Stimulated activated effector memory CD8-positive, alpha-beta T cell treated with anti-CD3 and anti-CD28 coated beads, Interleukin-12 subunit alpha, Interleukin-12 subunit beta, amount 100 ng/mL, for 72 hours (primary cell): ENCODE measurements around the gene ABCC11.
A peak's percentile ranks its signal among the peaks of the same experiment; 100 is the strongest.
"Not testable (repeated sequence)": the region's sequence is repeated elsewhere in the genome, so short reads cannot be mapped to it uniquely, and the experiment has no call there.

Experiments
- ATAC-seq: fragments of 150-1000 bp; cut with Tn5 transposase; 2 replicates; pipeline ENCODE4 v1.10.0; 2021
- DNase-seq, 2 donors: peaks; one replicate each; pipeline ENCODE4 v3.0.0; 2021 to 2022; ENCODE audit warnings: low spot score in 2 of 2
- H3K27ac Mint-ChIP-seq: one replicate; pipeline ENCODE4 v1.8.0; 2022; ENCODE audit warnings: mild to moderate bottlenecking, mixed read lengths
- H3K36me3 Mint-ChIP-seq: one replicate; pipeline ENCODE4 v1.8.0; 2022; ENCODE audit warnings: mild to moderate bottlenecking, mixed read lengths
- H3K4me1 Mint-ChIP-seq: one replicate; pipeline ENCODE4 v1.8.0; 2022; ENCODE audit warnings: mixed read lengths
- H3K4me3 Mint-ChIP-seq: one replicate; pipeline ENCODE4 v1.8.0; 2022; ENCODE audit warnings: mild to moderate bottlenecking, mixed read lengths
- H3K9me3 Mint-ChIP-seq: one replicate; pipeline ENCODE4 v1.8.0; 2022; ENCODE audit warnings: mixed read lengths

ABCC11 gene

GRCh38 chr16:48194828-48195556 is 52.3 kb downstream of the ABCC11 start:
- no peaks in the 10 kb centered on the region for H3K4me1 Mint-ChIP-seq

DNA sequence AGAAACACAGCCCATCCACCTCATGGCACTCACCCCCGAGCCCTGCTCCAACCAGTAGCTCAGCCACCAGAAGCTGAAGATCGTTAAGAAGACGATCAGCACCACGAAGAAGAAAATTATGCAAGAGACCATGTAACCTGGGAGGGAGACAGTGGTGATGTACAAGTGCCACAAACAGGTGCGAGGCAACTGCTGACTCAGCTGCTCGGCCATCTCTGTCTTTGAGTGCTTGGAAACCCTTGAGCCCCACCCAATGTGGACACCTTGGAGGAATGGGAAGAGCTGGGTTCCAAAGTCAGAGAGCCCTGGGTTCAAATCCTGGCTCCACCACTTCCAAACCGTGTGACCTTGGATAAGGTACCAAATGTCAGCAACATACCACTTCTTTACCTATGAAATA is 53.5 kb downstream of the ABCC11 start:
- H3K4me3 Mint-ChIP-seq, result no peak overlapping the region
- no peak overlapping the region for H3K27ac Mint-ChIP-seq
- no peaks in the 10 kb centered on the region for H3K9me3 Mint-ChIP-seq
- DNase-seq (no peak), ATAC-seq (no peak)
- peaks cover under 1% of the 10 kb centered on the region for H3K4me1 Mint-ChIP-seq
- H3K36me3 Mint-ChIP-seq, result no peaks in the 10 kb centered on the region

More at GRCh38 chr16:48194828-48195556, 52.3 kb downstream of the ABCC11 start:
- DNase-seq (no peak), ATAC-seq (no peak)
- Mint-ChIP-seq H3K4me3 (no peak overlapping the region), H3K27ac (no peak overlapping the region), H3K36me3 (no peaks in the 10 kb centered on the region), H3K9me3 (no peaks in the 10 kb centered on the region)

GRCh38 chr16:48188449-48189102 is 58.8 kb downstream of the ABCC11 start:
- no peaks in the 10 kb centered on the region for H3K9me3 Mint-ChIP-seq
- no peaks in the 10 kb centered on the region for H3K36me3 Mint-ChIP-seq
- ATAC-seq, result peak; percentile 43
- H3K4me1 Mint-ChIP-seq, result peaks cover 9% of the 10 kb centered on the region
- DNase-seq, result no peak
- H3K4me3 Mint-ChIP-seq, result no peak overlapping the region
- H3K27ac Mint-ChIP-seq, result peak overlapping the region; percentile 56

- peaks cover 9% of the 10 kb centered on the region for H3K4me1 Mint-ChIP-seq
- no peak for ATAC-seq
- no peak for DNase-seq
- no peaks in the 10 kb centered on the region for H3K36me3 Mint-ChIP-seq
- H3K9me3 Mint-ChIP-seq, result no peaks in the 10 kb centered on the region
- peak overlapping the region; percentile 56 for H3K27ac Mint-ChIP-seq
- no peak overlapping the region for H3K4me3 Mint-ChIP-seq
Measured at GRCh38 chr16:48187779-48188178, 59.6 kb downstream of the ABCC11 start.

GRCh38 chr16:48184681-48185080 is 62.7 kb downstream of the ABCC11 start:
- no peaks in the 10 kb centered on the region for H3K9me3 Mint-ChIP-seq
- DNase-seq (no peak), ATAC-seq (peak; percentile 27)
- peaks cover 9% of the 10 kb centered on the region for H3K4me1 Mint-ChIP-seq
- H3K36me3 Mint-ChIP-seq, result no peaks in the 10 kb centered on the region
- no peak overlapping the region for H3K4me3 Mint-ChIP-seq
- H3K27ac Mint-ChIP-seq, result no peak overlapping the region

DNA sequence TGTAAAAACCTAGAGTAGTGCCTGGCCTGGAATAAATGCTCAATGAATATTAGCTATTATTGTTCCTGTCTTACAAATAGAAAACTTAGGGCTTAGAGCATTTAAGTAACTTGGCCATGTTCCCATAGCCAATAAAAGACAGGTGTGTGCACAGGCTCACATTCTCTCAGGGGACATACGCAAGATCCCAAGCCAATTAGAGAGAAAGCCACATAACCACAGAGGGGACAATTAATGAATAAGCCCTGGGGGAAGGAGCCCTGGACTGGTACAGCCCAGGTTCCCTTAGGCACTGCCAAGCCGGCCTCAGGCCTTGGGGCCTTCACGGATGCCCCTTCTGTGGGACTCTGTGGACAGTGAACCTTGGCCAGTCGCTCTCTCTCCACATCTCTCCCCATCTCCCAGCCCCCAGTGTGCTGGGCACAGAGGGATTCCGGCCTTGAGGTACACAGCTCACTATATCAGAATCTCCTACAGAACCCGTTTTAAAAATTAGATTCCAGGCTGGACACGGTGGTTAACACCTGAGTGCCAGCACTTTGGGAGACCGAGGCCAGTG is 64.3 kb downstream of the ABCC11 start:
- ATAC-seq (no peak), DNase-seq (no peak)
- Mint-ChIP-seq H3K27ac (no peak overlapping the region), H3K36me3 (no peaks in the 10 kb centered on the region), H3K4me1 (peaks cover 1% of the 10 kb centered on the region), H3K4me3 (no peak overlapping the region), H3K9me3 (no peaks in the 10 kb centered on the region)

DNA sequence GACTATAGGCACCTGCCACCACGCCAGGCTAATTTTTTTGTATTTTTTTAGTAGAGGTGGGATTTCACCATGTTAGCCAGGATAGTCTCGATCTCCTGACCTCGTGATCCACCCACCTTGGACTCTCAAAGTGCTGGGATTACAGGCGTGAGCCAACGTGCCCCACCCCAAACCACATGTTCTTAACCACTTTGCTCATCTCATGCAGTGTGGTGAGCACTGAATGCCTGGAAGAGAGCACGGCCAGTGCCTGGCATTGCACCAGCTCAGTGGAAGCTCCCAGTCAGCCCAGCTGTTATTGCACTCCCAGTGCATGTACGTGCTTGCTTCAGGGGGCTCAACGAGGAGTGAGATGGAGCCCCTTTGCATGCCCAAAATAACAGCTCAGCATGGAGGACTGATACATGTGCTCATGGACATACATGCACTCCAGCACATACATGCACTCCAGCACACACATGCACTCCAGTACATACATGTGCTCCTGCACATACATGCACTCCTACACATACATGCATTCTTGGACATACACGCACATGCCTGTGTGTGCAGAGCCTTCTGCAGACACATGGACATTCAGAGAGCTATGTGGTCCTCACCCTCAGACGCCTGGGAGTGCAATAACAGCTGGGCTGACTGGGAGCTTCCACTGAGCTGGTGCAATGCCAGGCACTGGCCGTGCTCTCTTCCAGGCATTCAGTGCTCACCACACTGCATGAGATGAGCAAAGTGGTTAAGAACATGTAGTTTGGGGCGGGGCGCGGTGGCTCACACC is 65.4 kb downstream of the ABCC11 start:
- not testable (repeated sequence) for ATAC-seq, DNase-seq, H3K4me1 Mint-ChIP-seq, H3K36me3 Mint-ChIP-seq, H3K9me3 Mint-ChIP-seq, H3K27ac Mint-ChIP-seq, H3K4me3 Mint-ChIP-seq

- Mint-ChIP-seq H3K27ac (no peak overlapping the region), H3K4me1 (no peaks in the 10 kb centered on the region), H3K4me3 (no peak overlapping the region), H3K9me3 (no peaks in the 10 kb centered on the region), H3K36me3 (no peaks in the 10 kb centered on the region)
- DNase-seq (no peak), ATAC-seq (no peak)
Measured at GRCh38 chr16:48180868-48181480, 66.4 kb downstream of the ABCC11 start.

DNA sequence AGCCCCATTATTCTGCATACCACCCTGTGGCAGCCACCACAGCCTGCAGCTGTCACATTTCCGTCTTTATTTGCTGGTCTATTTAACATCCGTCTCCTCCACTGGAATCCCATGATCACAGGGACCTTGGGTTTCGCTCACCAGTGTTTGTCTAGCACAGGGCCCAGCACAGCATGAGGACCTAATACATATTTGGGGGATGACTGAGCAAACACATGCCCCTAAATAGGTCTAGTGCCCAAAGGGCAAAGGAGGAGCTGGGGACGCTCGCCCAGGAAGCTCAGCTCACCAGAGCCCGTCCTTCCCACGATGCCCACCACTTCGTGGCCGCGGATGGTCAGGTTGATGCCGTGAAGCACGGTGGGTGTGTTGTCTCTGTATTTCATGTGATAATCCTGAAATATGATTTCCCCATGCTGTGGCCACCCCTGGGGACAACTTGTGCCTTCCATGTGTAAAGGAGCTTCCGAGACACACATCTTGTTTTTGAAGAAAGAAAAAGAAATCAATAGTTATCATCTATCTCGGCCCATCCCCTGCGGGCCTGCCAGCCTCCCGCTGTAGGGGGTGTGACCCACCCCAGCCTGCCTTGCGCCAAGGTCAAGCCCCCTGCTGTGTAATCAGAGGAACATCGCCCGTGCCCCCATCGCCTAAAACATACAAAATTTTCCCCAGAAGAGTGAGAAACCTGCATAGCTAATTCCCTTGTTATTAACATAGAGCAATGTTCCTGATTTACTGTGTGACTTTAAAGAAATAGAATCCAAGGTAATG is 70.5 kb downstream of the ABCC11 start:
- H3K4me1 Mint-ChIP-seq, result no peaks in the 10 kb centered on the region
- H3K27ac Mint-ChIP-seq, result no peak overlapping the region
- DNase-seq (no peak), ATAC-seq (no peak)
- no peaks in the 10 kb centered on the region for H3K9me3 Mint-ChIP-seq
- H3K4me3 Mint-ChIP-seq, result no peak overlapping the region
- no peaks in the 10 kb centered on the region for H3K36me3 Mint-ChIP-seq

GRCh38 chr16:48173889-48174288 is 73.5 kb downstream of the ABCC11 start:
- DNase-seq (no peak), ATAC-seq (no peak)
- Mint-ChIP-seq H3K36me3 (no peaks in the 10 kb centered on the region), H3K9me3 (no peaks in the 10 kb centered on the region), H3K4me1 (no peaks in the 10 kb centered on the region), H3K27ac (no peak overlapping the region), H3K4me3 (no peak overlapping the region)

DNA sequence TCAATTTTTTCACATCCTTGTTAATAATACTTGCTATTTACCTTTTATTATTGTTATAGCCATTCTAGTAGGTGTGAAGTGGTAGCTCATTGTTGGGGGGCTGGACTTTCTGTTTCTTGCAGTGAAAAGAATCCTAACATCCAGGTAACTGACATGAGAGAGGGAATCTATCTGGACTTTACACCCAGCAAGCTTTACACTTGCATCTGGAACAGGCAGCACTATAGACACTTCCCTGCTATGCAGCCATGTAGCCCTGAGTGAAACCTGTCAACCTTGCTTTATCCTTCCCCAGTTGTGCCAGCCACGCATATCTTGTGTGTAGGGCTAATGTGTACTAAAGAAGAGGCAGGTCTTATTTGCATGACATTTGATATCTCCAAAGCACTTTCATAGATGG is 74.7 kb downstream of the ABCC11 start:
- Mint-ChIP-seq H3K4me1 (no peaks in the 10 kb centered on the region), H3K4me3 (no peak overlapping the region)
- no peak for ATAC-seq

GRCh38 chr16:48169896-48170295 is 77.4 kb downstream of the ABCC11 start:
- ATAC-seq (no peak), DNase-seq (no peak)
- Mint-ChIP-seq H3K9me3 (no peaks in the 10 kb centered on the region), H3K4me1 (peaks cover 4% of the 10 kb centered on the region), H3K4me3 (no peak overlapping the region), H3K36me3 (no peaks in the 10 kb centered on the region), H3K27ac (no peak overlapping the region)

More for the DNA sequence above, 74.7 kb downstream of the ABCC11 start:
- DNase-seq, result no peak
- Mint-ChIP-seq H3K9me3 (no peaks in the 10 kb centered on the region), H3K27ac (no peak overlapping the region), H3K36me3 (no peaks in the 10 kb centered on the region)

GRCh38 chr16:48168075-48168474 is 79.3 kb downstream of the ABCC11 start:
- Mint-ChIP-seq H3K4me1 (peaks cover 7% of the 10 kb centered on the region), H3K27ac (no peak overlapping the region), H3K9me3 (no peaks in the 10 kb centered on the region), H3K36me3 (no peaks in the 10 kb centered on the region), H3K4me3 (no peak overlapping the region)
- DNase-seq, result no peak
- ATAC-seq, result no peak

DNA sequence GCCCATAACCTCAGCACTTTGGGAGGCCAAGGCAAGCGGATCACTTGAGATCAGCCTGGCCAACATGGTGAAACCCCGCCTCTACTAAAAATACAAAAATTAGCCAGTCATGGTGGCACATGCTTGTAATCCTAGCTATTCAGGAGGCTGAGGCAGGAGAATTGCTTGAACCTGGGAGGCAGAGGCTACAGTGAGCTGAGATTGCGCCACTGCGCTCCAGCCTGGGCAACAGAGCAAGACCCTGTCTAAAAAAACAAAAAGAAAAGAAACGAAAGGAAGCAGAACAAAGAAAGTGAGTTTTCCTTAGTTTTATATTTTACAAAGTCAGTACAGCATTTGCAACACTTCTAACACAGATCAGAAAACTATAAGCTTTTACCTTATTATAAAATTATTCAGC is 80.7 kb downstream of the ABCC11 start:
- not testable (repeated sequence) for ATAC-seq

More for the DNA sequence above, 80.7 kb downstream of the ABCC11 start:
- not testable (repeated sequence) for H3K4me1 Mint-ChIP-seq, H3K27ac Mint-ChIP-seq, DNase-seq, H3K36me3 Mint-ChIP-seq, H3K9me3 Mint-ChIP-seq, H3K4me3 Mint-ChIP-seq
